ENCODE data around the gene DTL. TPM values are rescaled to one million over a fixed set of nuclear protein-coding genes. Genes with fewer than 3 reads are reported as not detected.

The DTL gene
- total RNA-seq, 1 donor from 2014 or later = 99.5 TPM

- Mint-ChIP-seq H3K9me3 (peaks cover 13% of the 10 kb centered on the region), H3K27ac (peak overlapping the region; percentile 9), H3K36me3 (ENCODE audit: low read depth) (peaks cover 75% of the 10 kb centered on the region), H3K4me1 (peaks cover 30% of the 10 kb centered on the region), H3K27me3 (no peaks in the 10 kb centered on the region), H3K4me3 (no peak overlapping the region)
- no peak for DNase-seq
- intact Hi-C loops (cut with micrococcal nuclease) = no loop called here
These were observed 54.1 kb downstream of the DTL start for GRCh38 chr1:212089560-212090163.

GRCh38 chr1:212091438-212092121 is 56.0 kb downstream of the DTL start:
- intact Hi-C loops (cut with micrococcal nuclease) = no loop called here
- Mint-ChIP-seq H3K4me1 (peaks cover 44% of the 10 kb centered on the region), H3K27me3 (no peaks in the 10 kb centered on the region), H3K9me3 (peaks cover 25% of the 10 kb centered on the region), H3K4me3 (no peak overlapping the region), H3K36me3 (ENCODE audit: low read depth) (peaks cover 78% of the 10 kb centered on the region), H3K27ac (no peak overlapping the region)
- DNase-seq = no peak

- Mint-ChIP-seq H3K36me3 (ENCODE audit: low read depth) (peaks cover 85% of the 10 kb centered on the region), H3K4me3 (no peak overlapping the region), H3K27me3 (no peaks in the 10 kb centered on the region), H3K4me1 (peaks cover 38% of the 10 kb centered on the region), H3K9me3 (peaks cover 25% of the 10 kb centered on the region), H3K27ac (no peak overlapping the region)
- no peak for DNase-seq
- intact Hi-C loops (cut with micrococcal nuclease) = no loop called here
These were observed 61.8 kb downstream of the DTL start for GRCh38 chr1:212097360-212097759.

- no peak for DNase-seq
- no peak overlapping the region for H3K4me3 Mint-ChIP-seq
- H3K27ac Mint-ChIP-seq = no peak overlapping the region
- peaks cover 82% of the 10 kb centered on the region for H3K36me3 Mint-ChIP-seq (ENCODE audit: low read depth)
- intact Hi-C loops (cut with micrococcal nuclease) = no loop called here
- H3K4me1 Mint-ChIP-seq = peaks cover 38% of the 10 kb centered on the region
- peaks cover 25% of the 10 kb centered on the region for H3K9me3 Mint-ChIP-seq
- no peaks in the 10 kb centered on the region for H3K27me3 Mint-ChIP-seq
These were observed 62.8 kb downstream of the DTL start for GRCh38 chr1:212098310-212098709.

GRCh38 chr1:212098771-212099170 is 63.2 kb downstream of the DTL start:
- Mint-ChIP-seq H3K9me3 (peaks cover 20% of the 10 kb centered on the region), H3K27me3 (no peaks in the 10 kb centered on the region), H3K27ac (no peak overlapping the region), H3K4me3 (no peak overlapping the region), H3K36me3 (ENCODE audit: low read depth) (peaks cover 80% of the 10 kb centered on the region), H3K4me1 (peaks cover 39% of the 10 kb centered on the region)
- intact Hi-C loops (cut with micrococcal nuclease) = no loop called here
- peak; percentile 50 for DNase-seq

GRCh38 chr1:212101251-212101650 is 65.7 kb downstream of the DTL start:
- no peak overlapping the region for H3K4me3 Mint-ChIP-seq
- DNase-seq = no peak
- H3K27ac Mint-ChIP-seq = peak overlapping the region; percentile 4
- peaks cover 8% of the 10 kb centered on the region for H3K9me3 Mint-ChIP-seq
- H3K4me1 Mint-ChIP-seq = peaks cover 26% of the 10 kb centered on the region
- H3K27me3 Mint-ChIP-seq = no peaks in the 10 kb centered on the region
- intact Hi-C loops (cut with micrococcal nuclease) = loop anchor here (5.0 kb wide), 1 partner anchor 41 kb away; no protein-coding TSS in a partner anchor
- peaks cover 75% of the 10 kb centered on the region for H3K36me3 Mint-ChIP-seq (ENCODE audit: low read depth)

- peaks cover 5% of the 10 kb centered on the region for H3K9me3 Mint-ChIP-seq
- peaks cover 25% of the 10 kb centered on the region for H3K4me1 Mint-ChIP-seq
- no peak for DNase-seq
- H3K36me3 Mint-ChIP-seq (ENCODE audit: low read depth) = peaks cover 72% of the 10 kb centered on the region
- intact Hi-C loops (cut with micrococcal nuclease) = loop anchor here (5.0 kb wide), 1 partner anchor 41 kb away; no protein-coding TSS in a partner anchor
- no peaks in the 10 kb centered on the region for H3K27me3 Mint-ChIP-seq
- H3K27ac Mint-ChIP-seq = peak overlapping the region; percentile 4
- H3K4me3 Mint-ChIP-seq = no peak overlapping the region
These were observed 66.2 kb downstream of the DTL start for GRCh38 chr1:212101735-212102134.

GRCh38 chr1:212104586-212105325 is 69.2 kb downstream of the DTL start:
- Mint-ChIP-seq H3K4me1 (peaks cover 21% of the 10 kb centered on the region), H3K27me3 (no peaks in the 10 kb centered on the region), H3K9me3 (no peaks in the 10 kb centered on the region), H3K4me3 (no peak overlapping the region), H3K36me3 (ENCODE audit: low read depth) (peaks cover 51% of the 10 kb centered on the region), H3K27ac (no peak overlapping the region)
- intact Hi-C loops (cut with micrococcal nuclease) = loop anchor here (5.0 kb wide), 1 partner anchor 38 kb away; no protein-coding TSS in a partner anchor
- DNase-seq = no peak

- DNase-seq = no peak
- intact Hi-C loops (cut with micrococcal nuclease) = no loop called here
- no peaks in the 10 kb centered on the region for H3K9me3 Mint-ChIP-seq
- peaks cover 38% of the 10 kb centered on the region for H3K36me3 Mint-ChIP-seq (ENCODE audit: low read depth)
- no peaks in the 10 kb centered on the region for H3K27me3 Mint-ChIP-seq
- no peak overlapping the region for H3K27ac Mint-ChIP-seq
- H3K4me3 Mint-ChIP-seq = no peak overlapping the region
- H3K4me1 Mint-ChIP-seq = peaks cover 15% of the 10 kb centered on the region
These were observed 70.8 kb downstream of the DTL start for GRCh38 chr1:212106286-212106792.

- intact Hi-C loops (cut with micrococcal nuclease) = no loop called here
- peaks cover 10% of the 10 kb centered on the region for H3K4me1 Mint-ChIP-seq
- H3K36me3 Mint-ChIP-seq (ENCODE audit: low read depth) = peaks cover 29% of the 10 kb centered on the region
- no peaks in the 10 kb centered on the region for H3K9me3 Mint-ChIP-seq
- DNase-seq = no peak
- H3K27ac Mint-ChIP-seq = no peak overlapping the region
- no peak overlapping the region for H3K4me3 Mint-ChIP-seq
- no peaks in the 10 kb centered on the region for H3K27me3 Mint-ChIP-seq
These were observed 71.9 kb downstream of the DTL start for GRCh38 chr1:212107481-212107880.

GRCh38 chr1:212108187-212108586 is 72.6 kb downstream of the DTL start:
- peaks cover 27% of the 10 kb centered on the region for H3K36me3 Mint-ChIP-seq (ENCODE audit: low read depth)
- H3K4me1 Mint-ChIP-seq = peaks cover 10% of the 10 kb centered on the region
- no peaks in the 10 kb centered on the region for H3K9me3 Mint-ChIP-seq
- no peaks in the 10 kb centered on the region for H3K27me3 Mint-ChIP-seq
- DNase-seq = no peak
- intact Hi-C loops (cut with micrococcal nuclease) = no loop called here
- no peak overlapping the region for H3K4me3 Mint-ChIP-seq
- no peak overlapping the region for H3K27ac Mint-ChIP-seq

GRCh38 chr1:212108981-212109380 is 73.4 kb downstream of the DTL start:
- Mint-ChIP-seq H3K4me3 (no peak overlapping the region), H3K4me1 (peaks cover 6% of the 10 kb centered on the region), H3K27me3 (no peaks in the 10 kb centered on the region), H3K36me3 (ENCODE audit: low read depth) (peaks cover 21% of the 10 kb centered on the region), H3K27ac (no peak overlapping the region), H3K9me3 (no peaks in the 10 kb centered on the region)
- intact Hi-C loops (cut with micrococcal nuclease) = no loop called here
- DNase-seq = no peak

GRCh38 chr1:212109728-212110127 is 74.2 kb downstream of the DTL start:
- DNase-seq = no peak
- no peak overlapping the region for H3K4me3 Mint-ChIP-seq
- intact Hi-C loops (cut with micrococcal nuclease) = no loop called here
- peaks cover 14% of the 10 kb centered on the region for H3K36me3 Mint-ChIP-seq (ENCODE audit: low read depth)
- peaks cover 5% of the 10 kb centered on the region for H3K4me1 Mint-ChIP-seq
- no peak overlapping the region for H3K27ac Mint-ChIP-seq
- H3K9me3 Mint-ChIP-seq = no peaks in the 10 kb centered on the region
- no peaks in the 10 kb centered on the region for H3K27me3 Mint-ChIP-seq

- H3K9me3 Mint-ChIP-seq = no peaks in the 10 kb centered on the region
- intact Hi-C loops (cut with micrococcal nuclease) = no loop called here
These were observed 75.1 kb downstream of the DTL start for GRCh38 chr1:212110617-212111016.

More at GRCh38 chr1:212110617-212111016, 75.1 kb downstream of the DTL start:
- Mint-ChIP-seq H3K27ac (no peak overlapping the region), H3K36me3 (ENCODE audit: low read depth) (peaks cover 7% of the 10 kb centered on the region), H3K4me1 (peaks cover 2% of the 10 kb centered on the region), H3K27me3 (no peaks in the 10 kb centered on the region), H3K4me3 (no peak overlapping the region)
- no peak for DNase-seq
